ENCODE results near the gene NUDT6. TPM values are rescaled to one million over a fixed set of nuclear protein-coding genes. Genes with fewer than 3 reads are reported as not detected.

NUDT6 gene
- total RNA-seq, 1 experiment from 2014 or later, result 6.7 TPM

- no peaks in the 10 kb centered on the region for H3K9me3 Mint-ChIP-seq (ENCODE audit: unreplicated experiment)
- peaks cover 1% of the 10 kb centered on the region for H3K36me3 Mint-ChIP-seq (ENCODE audit: insufficient read depth, unreplicated experiment)
- intact Hi-C loops (cut with micrococcal nuclease), result no loop called here
- POLR2A ChIA-PET, result interaction anchor here (1.1 kb wide), 1 partner anchor 159 kb away, joined by 4 read pairs; no protein-coding TSS in a partner anchor
- H3K27ac Mint-ChIP-seq (ENCODE audit: low read depth, unreplicated experiment), result no peak overlapping the region
- BruUV-seq (replicated peaks), result no TSS peak
- CTCF ChIA-PET, result interaction anchor here (0.7 kb wide), 1 partner anchor 160 kb away, joined by 3 read pairs; no protein-coding TSS in a partner anchor
- no peak for DNase-seq (ENCODE audit: unreplicated experiment)
- no peak for TF ChIP-seq CTCF (IDR thresholded peaks at IDR 0.05; ENCODE audit: unreplicated experiment)
- peaks cover 12% of the 10 kb centered on the region for H3K4me1 Mint-ChIP-seq (ENCODE audit: insufficient read depth, unreplicated experiment)
- no peak overlapping the region for H3K4me3 Mint-ChIP-seq (ENCODE audit: unreplicated experiment)
- no peaks in the 10 kb centered on the region for H3K27me3 Mint-ChIP-seq (ENCODE audit: insufficient read depth, unreplicated experiment)
Observed at GRCh38 chr4:122917731-122918130, 4.7 kb downstream of the NUDT6 start.

DNA sequence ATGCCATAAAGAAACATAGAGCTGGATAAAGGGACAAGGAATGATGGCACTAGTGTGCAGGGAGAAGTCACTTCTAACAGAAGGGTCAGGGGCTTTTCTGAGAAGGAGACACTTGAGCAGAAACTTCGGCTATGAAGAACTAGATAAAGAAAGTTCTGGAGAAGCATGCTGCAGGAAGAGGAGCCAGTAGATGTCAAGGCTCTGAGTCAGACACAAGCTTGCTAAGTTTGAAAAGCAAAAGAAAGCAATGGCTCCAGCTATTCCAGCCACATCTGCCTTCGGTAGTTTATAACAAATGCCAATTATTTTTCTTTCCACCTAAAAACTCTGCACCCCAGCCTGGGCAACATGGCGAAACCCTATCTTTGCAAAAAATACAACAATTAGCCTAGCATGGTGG is 7.5 kb downstream of the NUDT6 start:
- H3K36me3 Mint-ChIP-seq (ENCODE audit: insufficient read depth, unreplicated experiment), result peaks cover 9% of the 10 kb centered on the region

GRCh38 chr4:122914292-122914904 is 8.0 kb downstream of the NUDT6 start:
- H3K27me3 Mint-ChIP-seq (ENCODE audit: insufficient read depth, unreplicated experiment), result no peaks in the 10 kb centered on the region
- ChIA-PET POLR2A (interaction anchor here (0.6 to 2.9 kb wide), 19 partner anchors 8 to 313 kb away, joined by 3 to 28 read pairs (median 4); partner anchors contain the start of genes BBS12 and NUDT6), CTCF (interaction anchor here (0.6 to 6.0 kb wide), 59 partner anchors 10 to 1080 kb away, joined by 3 to 134 read pairs (median 5); partner anchors contain the start of gene BBS12)
- peaks cover 9% of the 10 kb centered on the region for H3K36me3 Mint-ChIP-seq (ENCODE audit: insufficient read depth, unreplicated experiment)
- H3K9me3 Mint-ChIP-seq (ENCODE audit: unreplicated experiment), result no peaks in the 10 kb centered on the region
- H3K4me1 Mint-ChIP-seq (ENCODE audit: insufficient read depth, unreplicated experiment), result peaks cover 14% of the 10 kb centered on the region
- peak; percentile 46 for TF ChIP-seq CTCF (IDR thresholded peaks at IDR 0.05; ENCODE audit: unreplicated experiment)
- H3K4me3 Mint-ChIP-seq (ENCODE audit: unreplicated experiment), result no peak overlapping the region
- no TSS peak for BruUV-seq (replicated peaks)
- intact Hi-C loops (cut with micrococcal nuclease), result loop anchor here (1.0 kb wide), 3 partner anchors 86 to 182 kb away; partner anchors contain the start of gene BBS12
- peak; percentile 43 for DNase-seq (ENCODE audit: unreplicated experiment)
- H3K27ac Mint-ChIP-seq (ENCODE audit: low read depth, unreplicated experiment), result no peak overlapping the region

More for the DNA sequence above, 7.5 kb downstream of the NUDT6 start:
- H3K27ac Mint-ChIP-seq (ENCODE audit: low read depth, unreplicated experiment), result no peak overlapping the region
- DNase-seq (ENCODE audit: unreplicated experiment), result no peak
- no peak overlapping the region for H3K4me3 Mint-ChIP-seq (ENCODE audit: unreplicated experiment)
- intact Hi-C loops (cut with micrococcal nuclease), result loop anchor here (1.0 kb wide), 3 partner anchors 87 to 183 kb away; partner anchors contain the start of gene BBS12
- no peak for TF ChIP-seq CTCF (IDR thresholded peaks at IDR 0.05; ENCODE audit: unreplicated experiment)
- H3K4me1 Mint-ChIP-seq (ENCODE audit: insufficient read depth, unreplicated experiment), result peaks cover 14% of the 10 kb centered on the region
- no peaks in the 10 kb centered on the region for H3K9me3 Mint-ChIP-seq (ENCODE audit: unreplicated experiment)
- ChIA-PET CTCF (interaction anchor here (0.5 to 6.0 kb wide), 49 partner anchors 9 to 481 kb away, joined by 3 to 134 read pairs (median 6); partner anchors contain the start of gene BBS12), POLR2A (interaction anchor here (0.6 to 2.9 kb wide), 14 partner anchors 19 to 313 kb away, joined by 3 to 28 read pairs (median 4); partner anchors contain the start of gene BBS12)
- BruUV-seq (replicated peaks), result no TSS peak
- H3K27me3 Mint-ChIP-seq (ENCODE audit: insufficient read depth, unreplicated experiment), result no peaks in the 10 kb centered on the region

GRCh38 chr4:122912810-122913575 is 9.4 kb downstream of the NUDT6 start:
- no peaks in the 10 kb centered on the region for H3K27me3 Mint-ChIP-seq (ENCODE audit: insufficient read depth, unreplicated experiment)

More at GRCh38 chr4:122912810-122913575, 9.4 kb downstream of the NUDT6 start:
- Mint-ChIP-seq H3K27ac (ENCODE audit: low read depth, unreplicated experiment) (no peak overlapping the region), H3K4me3 (ENCODE audit: unreplicated experiment) (no peak overlapping the region), H3K9me3 (ENCODE audit: unreplicated experiment) (no peaks in the 10 kb centered on the region), H3K36me3 (ENCODE audit: insufficient read depth, unreplicated experiment) (peaks cover 12% of the 10 kb centered on the region), H3K4me1 (ENCODE audit: insufficient read depth, unreplicated experiment) (peaks cover 14% of the 10 kb centered on the region)
- TF ChIP-seq CTCF (IDR thresholded peaks at IDR 0.05; ENCODE audit: unreplicated experiment), result no peak
- CTCF ChIA-PET, result interaction anchor here (0.6 to 6.0 kb wide), 28 partner anchors 8 to 317 kb away, joined by 3 to 134 read pairs (median 5); partner anchors contain the start of gene BBS12
- intact Hi-C loops (cut with micrococcal nuclease), result no loop called here
- no peak for DNase-seq (ENCODE audit: unreplicated experiment)
- POLR2A ChIA-PET, result interaction anchor here (1.0 to 2.9 kb wide), 7 partner anchors 12 to 181 kb away, joined by 3 to 28 read pairs (median 5); partner anchors contain the start of gene BBS12
- BruUV-seq (replicated peaks), result no TSS peak

All from MCF 10A (cell line).